Measurements from ENCODE around the gene ECE2. TPM values are rescaled to one million over a fixed set of nuclear protein-coding genes. Genes with fewer than 3 reads are reported as not detected.

Gene ECE2
- total RNA-seq: not detected in 2 replicates

GRCh38 chr3:184275961-184276910 lies at the start of gene ECE2:
Gene ECE2 (plus strand): TSS chr3:184276022. CDS start chr3:184276154, 132 bp downstream.
- no peak for DNase-seq (ENCODE audit: extremely low read depth, low read depth, low spot score)

- no peak for DNase-seq (ENCODE audit: extremely low read depth, low read depth, low spot score)
Observed at GRCh38 chr3:184227481-184227935, 48.3 kb upstream of the ECE2 start.

GRCh38 chr3:184228376-184229137 lies 47.3 kb upstream of the ECE2 start:
- DNase-seq (ENCODE audit: extremely low read depth, low read depth, low spot score): no peak

- no peak for DNase-seq (ENCODE audit: extremely low read depth, low read depth, low spot score)
Observed at GRCh38 chr3:184229394-184230080, 46.3 kb upstream of the ECE2 start, which contains the start of gene VWA5B2. Gene VWA5B2 (plus strand): TSS chr3:184229585. CDS start chr3:184230529, 944 bp downstream.

GRCh38 chr3:184230081-184230602 lies 45.7 kb upstream of the ECE2 start:
- no peak for DNase-seq (ENCODE audit: extremely low read depth, low read depth, low spot score)

GRCh38 chr3:184230603-184231528 lies 45.0 kb upstream of the ECE2 start:
- no peak for DNase-seq (ENCODE audit: extremely low read depth, low read depth, low spot score)

- DNase-seq (ENCODE audit: extremely low read depth, low read depth, low spot score): no peak
Observed at GRCh38 chr3:184231671-184232070, 44.2 kb upstream of the ECE2 start.

GRCh38 chr3:184233127-184233843 lies 42.5 kb upstream of the ECE2 start:
- DNase-seq (ENCODE audit: extremely low read depth, low read depth, low spot score): no peak

GRCh38 chr3:184234224-184234623 lies 41.6 kb upstream of the ECE2 start:
- no peak for DNase-seq (ENCODE audit: extremely low read depth, low read depth, low spot score)

- DNase-seq (ENCODE audit: extremely low read depth, low read depth, low spot score): no peak
Observed at GRCh38 chr3:184234671-184235380, 41.0 kb upstream of the ECE2 start.

- DNase-seq (ENCODE audit: extremely low read depth, low read depth, low spot score): no peak
Observed at GRCh38 chr3:184235381-184236032, 40.3 kb upstream of the ECE2 start.

- no peak for DNase-seq (ENCODE audit: extremely low read depth, low read depth, low spot score)
Observed at GRCh38 chr3:184236033-184236410, 39.8 kb upstream of the ECE2 start.

- DNase-seq (ENCODE audit: extremely low read depth, low read depth, low spot score): no peak
Observed at GRCh38 chr3:184236636-184237035, 39.2 kb upstream of the ECE2 start.

- DNase-seq (ENCODE audit: extremely low read depth, low read depth, low spot score): no peak
Observed at GRCh38 chr3:184237211-184237610, 38.6 kb upstream of the ECE2 start.

- DNase-seq (ENCODE audit: extremely low read depth, low read depth, low spot score): no peak
Observed at GRCh38 chr3:184237807-184238206, 38.0 kb upstream of the ECE2 start.

GRCh38 chr3:184238246-184238818 lies 37.5 kb upstream of the ECE2 start:
- no peak for DNase-seq (ENCODE audit: extremely low read depth, low read depth, low spot score)

GRCh38 chr3:184239221-184239620 lies 36.6 kb upstream of the ECE2 start:
- DNase-seq (ENCODE audit: extremely low read depth, low read depth, low spot score): no peak
